ENCODE results near the gene TOR2A.

Gene TOR2A

GRCh38 chr9:127693697-127694096 lies 41.4 kb downstream of the TOR2A start:
- no peak for DNase-seq

GRCh38 chr9:127693143-127693542 lies 42.0 kb downstream of the TOR2A start:
- no peak for DNase-seq

- DNase-seq = no peak
These were observed 43.0 kb downstream of the TOR2A start for GRCh38 chr9:127692071-127692470.

GRCh38 chr9:127690735-127691134 lies 44.4 kb downstream of the TOR2A start:
- no peak for DNase-seq

- no peak for DNase-seq
These were observed 45.6 kb downstream of the TOR2A start for GRCh38 chr9:127689329-127690000.

GRCh38 chr9:127686461-127687393 lies 48.4 kb downstream of the TOR2A start:
- DNase-seq = no peak

GRCh38 chr9:127684576-127684975 lies 50.5 kb downstream of the TOR2A start:
- DNase-seq = peak; percentile 59

- DNase-seq = no peak
These were observed 51.4 kb downstream of the TOR2A start for GRCh38 chr9:127683723-127684122.

- DNase-seq = no peak
These were observed 52.5 kb downstream of the TOR2A start for GRCh38 chr9:127682351-127683136.

Measured in 8988T (cell line).